ENCODE measurements around the gene CYP4A11.
"Not testable (repeated sequence)": the region's sequence is repeated elsewhere in the genome, so short reads cannot be mapped to it uniquely, and the experiment has no call there.

Gene CYP4A11

GRCh38 chr1:46910790-46911189 lies 30.5 kb downstream of the CYP4A11 start:
- no peak for DNase-seq (ENCODE audit: low spot score)

GRCh38 chr1:46903481-46903880 lies 37.8 kb downstream of the CYP4A11 start:
- no peak for DNase-seq (ENCODE audit: low spot score)

- no peak for DNase-seq (ENCODE audit: low spot score)
Observed at GRCh38 chr1:46900401-46900800, 40.9 kb downstream of the CYP4A11 start.

GRCh38 chr1:46881656-46882055 lies 59.6 kb downstream of the CYP4A11 start:
- not testable (repeated sequence) for DNase-seq (ENCODE audit: low spot score)

Measured in kidney tubule cell (primary cell).